HG02870 (cell line): ENCODE data around the gene BCAS1.
"Not testable (repeated sequence)": the region's sequence is repeated elsewhere in the genome, so short reads cannot be mapped to it uniquely, and the experiment has no call there.

ENCODE experiments used
- ATAC-seq: cut with Tn5 transposase; IDR thresholded peaks from one replicate; pipeline ENCODE4 v1.9.1; 2021; ENCODE audit warnings: mild to moderate bottlenecking, moderate library complexity; ENCODE audit not compliant: unreplicated experiment

The BCAS1 gene

GRCh38 chr20:53990003-53990402 lies 80.4 kb downstream of the BCAS1 start:
- no peak for ATAC-seq

DNA sequence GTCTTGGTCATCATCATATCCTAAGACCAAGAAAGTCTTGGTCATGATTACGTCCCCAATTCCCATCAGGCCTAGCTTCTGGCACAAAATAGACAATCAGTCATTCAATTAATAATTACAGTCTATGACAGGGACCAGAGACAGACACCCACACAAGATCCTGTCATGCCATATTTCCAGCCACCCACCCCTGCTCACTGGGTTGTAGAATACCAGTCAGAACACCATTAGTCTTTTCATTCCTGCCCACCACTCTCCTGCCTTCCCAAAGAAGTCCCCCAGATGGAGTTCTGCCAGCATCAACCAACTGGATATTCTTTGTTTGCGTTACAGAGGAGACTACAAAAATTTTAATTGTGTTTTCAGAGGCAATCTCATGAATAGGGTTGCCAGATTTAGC lies 81.0 kb downstream of the BCAS1 start:
- no peak for ATAC-seq

- ATAC-seq, result no peak
These were observed 84.2 kb downstream of the BCAS1 start for GRCh38 chr20:53986037-53986650.

DNA sequence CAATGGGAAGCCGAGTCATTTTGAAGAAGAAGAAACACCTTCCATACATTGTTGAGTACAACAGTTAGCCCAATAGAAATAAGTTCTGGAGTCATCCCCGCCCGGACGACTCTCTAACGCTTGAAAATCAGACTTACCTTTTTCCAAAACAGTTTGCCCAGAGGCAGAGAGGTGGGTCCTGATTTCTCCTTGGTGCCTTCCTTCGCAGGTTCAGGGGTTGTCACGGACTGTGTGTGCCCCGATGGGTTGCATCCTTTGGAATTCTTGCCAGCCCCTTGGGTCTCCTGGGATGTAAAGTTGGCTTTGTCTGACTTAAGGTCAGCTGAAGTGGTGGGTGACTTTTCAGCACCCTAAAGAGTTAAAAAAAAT lies 85.3 kb downstream of the BCAS1 start:
- no peak for ATAC-seq

GRCh38 chr20:53984356-53985149 lies 85.8 kb downstream of the BCAS1 start:
- ATAC-seq, result no peak

DNA sequence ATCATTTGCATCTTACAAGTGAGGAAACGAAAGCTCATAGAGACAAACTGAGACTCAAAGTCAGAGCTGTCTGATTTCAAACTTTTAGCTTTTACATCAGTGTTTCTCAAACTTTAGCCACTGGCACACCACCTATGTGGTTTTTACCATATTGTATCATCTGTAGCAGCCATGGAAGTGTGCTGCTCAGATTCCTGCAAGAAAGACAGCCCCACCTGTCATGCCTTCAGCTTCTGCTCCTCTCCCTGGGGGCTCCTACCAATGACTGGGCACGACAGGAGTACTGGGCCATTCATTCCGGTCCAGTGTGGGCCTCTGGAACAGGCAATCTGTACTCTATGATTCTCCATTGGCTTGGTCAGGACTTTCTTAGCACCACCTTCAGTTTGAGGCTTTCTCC lies 87.0 kb downstream of the BCAS1 start:
- no peak for ATAC-seq

GRCh38 chr20:53982624-53983023 lies 87.8 kb downstream of the BCAS1 start:
- ATAC-seq, result no peak

- ATAC-seq, result no peak
These were observed 88.5 kb downstream of the BCAS1 start for GRCh38 chr20:53981752-53982437.

DNA sequence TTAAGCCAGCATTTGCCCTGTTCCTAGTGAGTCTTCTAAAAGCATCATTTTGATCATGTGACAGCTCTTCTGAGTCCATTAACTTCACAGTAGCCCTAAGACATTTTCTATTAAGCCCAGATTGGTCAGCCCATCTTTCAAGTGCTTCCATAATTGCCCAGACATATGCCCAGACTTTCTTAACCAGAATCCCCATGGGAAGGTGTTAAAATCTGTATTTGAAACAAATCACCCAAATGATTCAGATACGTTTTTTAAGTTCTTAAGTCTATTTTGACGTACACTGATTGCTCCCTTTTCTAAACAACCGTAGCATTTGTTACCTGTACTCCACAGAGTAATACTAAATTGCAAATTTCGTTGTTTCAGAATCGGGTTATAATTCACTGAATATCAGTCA lies 89.3 kb downstream of the BCAS1 start:
- ATAC-seq, result no peak

- no peak for ATAC-seq
These were observed 90.3 kb downstream of the BCAS1 start for GRCh38 chr20:53980031-53980465.

DNA sequence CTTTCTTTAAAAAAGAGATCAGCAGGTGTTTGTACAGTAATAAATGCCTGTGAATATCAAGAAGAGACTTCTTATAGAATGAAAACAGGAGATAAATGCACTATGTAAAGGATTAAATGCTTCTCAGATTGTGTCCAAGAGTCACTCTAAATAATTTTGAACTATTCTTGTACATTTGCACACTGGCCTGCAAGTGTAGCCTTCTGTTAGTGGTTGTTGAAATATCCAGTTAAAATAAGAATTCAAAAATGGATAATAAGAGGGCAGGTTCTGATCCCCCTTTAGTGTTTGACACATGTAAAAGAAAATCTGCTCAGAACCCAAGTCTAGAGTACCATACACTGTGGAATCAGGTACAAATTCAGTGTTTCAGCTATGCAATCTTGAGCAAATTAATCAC lies 91.9 kb downstream of the BCAS1 start:
- no peak for ATAC-seq

DNA sequence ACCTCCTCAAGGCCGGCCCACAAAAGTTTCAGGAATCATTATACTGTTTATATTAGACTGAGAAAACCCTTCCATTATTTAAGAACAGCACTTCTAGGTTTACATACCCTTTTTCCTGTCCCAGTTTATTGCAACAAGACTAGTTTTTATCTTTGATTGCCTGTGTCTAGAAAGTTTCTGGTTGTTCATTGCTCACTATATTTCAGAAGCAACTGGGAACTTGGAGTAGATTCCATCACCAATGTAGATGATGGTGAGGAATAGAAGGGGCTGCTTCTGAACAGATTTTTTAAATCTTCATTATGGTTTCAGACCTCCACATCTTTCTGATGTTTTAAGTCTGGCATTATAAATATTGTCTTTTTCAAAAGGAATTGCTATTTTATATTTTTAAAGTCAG lies 93.0 kb downstream of the BCAS1 start:
- ATAC-seq, result no peak

- ATAC-seq, result no peak
These were observed 94.6 kb downstream of the BCAS1 start for GRCh38 chr20:53975761-53976160.

DNA sequence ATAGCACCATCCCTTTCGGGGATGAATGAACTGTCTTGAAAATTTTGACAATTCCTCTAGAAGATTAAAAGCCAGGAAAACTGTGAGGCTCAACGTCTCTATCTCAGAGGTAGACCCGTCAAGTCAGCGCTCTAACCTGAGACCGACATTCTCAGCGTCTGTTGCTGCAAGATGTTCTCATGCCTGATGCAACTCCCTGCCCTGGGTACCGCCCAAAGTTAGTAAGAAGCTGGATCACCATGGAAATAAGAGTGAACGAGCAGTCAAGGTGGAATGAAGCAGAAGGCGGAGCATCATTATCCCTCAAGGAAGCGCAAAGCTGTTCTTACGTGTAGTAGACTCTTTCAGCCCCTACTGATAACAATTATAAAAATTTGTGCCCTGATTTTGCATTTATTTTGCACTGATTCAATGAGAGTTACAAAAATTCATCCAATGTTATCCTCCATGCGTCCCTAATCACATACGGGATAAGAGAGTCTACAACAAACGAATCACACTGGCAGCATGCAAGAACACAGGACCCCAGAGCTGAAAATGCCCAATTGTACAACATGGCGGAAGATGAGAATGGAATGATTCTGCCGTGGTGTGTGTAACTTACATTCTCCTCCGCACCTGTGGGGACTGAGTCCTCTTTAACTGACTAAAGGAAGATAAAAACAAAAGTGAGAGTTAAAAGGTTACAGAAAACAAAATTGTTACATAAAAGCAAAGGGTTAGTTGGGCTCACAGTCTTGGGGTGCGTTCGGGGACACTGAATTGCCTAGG lies 95.4 kb downstream of the BCAS1 start:
- ATAC-seq, result no peak

GRCh38 chr20:53973882-53974281 lies 96.5 kb downstream of the BCAS1 start:
- ATAC-seq, result not testable (repeated sequence)

- no peak for ATAC-seq
These were observed 98.2 kb downstream of the BCAS1 start for GRCh38 chr20:53972179-53972578.

- ATAC-seq, result no peak
These were observed 99.2 kb downstream of the BCAS1 start for GRCh38 chr20:53971096-53971683.

DNA sequence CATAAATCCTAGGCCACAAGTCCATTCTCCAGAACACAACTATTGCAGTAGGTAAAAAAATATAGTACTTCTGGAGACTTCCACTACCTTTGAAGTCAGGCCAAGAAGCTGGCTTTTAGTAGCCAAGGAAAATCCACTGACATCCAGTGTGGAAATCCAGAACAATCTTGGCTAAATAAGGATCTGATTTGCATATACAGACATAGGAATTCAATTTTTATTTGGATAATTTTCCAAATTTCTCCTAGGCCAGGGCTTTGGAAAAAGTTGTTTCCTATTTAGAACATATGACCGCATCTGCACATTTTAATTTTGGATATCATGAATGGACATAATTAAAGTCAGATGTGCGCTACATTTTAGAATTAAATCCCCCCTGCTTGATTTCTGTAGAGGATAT lies 100.2 kb downstream of the BCAS1 start:
- no peak for ATAC-seq

- ATAC-seq, result no peak
These were observed 102.9 kb downstream of the BCAS1 start for GRCh38 chr20:53967527-53967926.

- no peak for ATAC-seq
These were observed 103.5 kb downstream of the BCAS1 start for GRCh38 chr20:53966774-53967398.
